Non-pigmented ciliary epithelial cell (primary cell): Measurements from ENCODE around the gene SGIP1.

Experiments
- DNase-seq: peaks from one replicate; pipeline ENCODE4 v3.0.0-alpha.2; 2010; ENCODE audit warnings: low read depth

The SGIP1 gene, protein sequence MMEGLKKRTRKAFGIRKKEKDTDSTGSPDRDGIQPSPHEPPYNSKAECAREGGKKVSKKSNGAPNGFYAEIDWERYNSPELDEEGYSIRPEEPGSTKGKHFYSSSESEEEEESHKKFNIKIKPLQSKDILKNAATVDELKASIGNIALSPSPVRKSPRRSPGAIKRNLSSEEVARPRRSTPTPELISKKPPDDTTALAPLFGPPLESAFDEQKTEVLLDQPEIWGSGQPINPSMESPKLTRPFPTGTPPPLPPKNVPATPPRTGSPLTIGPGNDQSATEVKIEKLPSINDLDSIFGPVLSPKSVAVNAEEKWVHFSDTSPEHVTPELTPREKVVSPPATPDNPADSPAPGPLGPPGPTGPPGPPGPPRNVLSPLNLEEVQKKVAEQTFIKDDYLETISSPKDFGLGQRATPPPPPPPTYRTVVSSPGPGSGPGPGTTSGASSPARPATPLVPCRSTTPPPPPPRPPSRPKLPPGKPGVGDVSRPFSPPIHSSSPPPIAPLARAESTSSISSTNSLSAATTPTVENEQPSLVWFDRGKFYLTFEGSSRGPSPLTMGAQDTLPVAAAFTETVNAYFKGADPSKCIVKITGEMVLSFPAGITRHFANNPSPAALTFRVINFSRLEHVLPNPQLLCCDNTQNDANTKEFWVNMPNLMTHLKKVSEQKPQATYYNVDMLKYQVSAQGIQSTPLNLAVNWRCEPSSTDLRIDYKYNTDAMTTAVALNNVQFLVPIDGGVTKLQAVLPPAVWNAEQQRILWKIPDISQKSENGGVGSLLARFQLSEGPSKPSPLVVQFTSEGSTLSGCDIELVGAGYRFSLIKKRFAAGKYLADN

DNA sequence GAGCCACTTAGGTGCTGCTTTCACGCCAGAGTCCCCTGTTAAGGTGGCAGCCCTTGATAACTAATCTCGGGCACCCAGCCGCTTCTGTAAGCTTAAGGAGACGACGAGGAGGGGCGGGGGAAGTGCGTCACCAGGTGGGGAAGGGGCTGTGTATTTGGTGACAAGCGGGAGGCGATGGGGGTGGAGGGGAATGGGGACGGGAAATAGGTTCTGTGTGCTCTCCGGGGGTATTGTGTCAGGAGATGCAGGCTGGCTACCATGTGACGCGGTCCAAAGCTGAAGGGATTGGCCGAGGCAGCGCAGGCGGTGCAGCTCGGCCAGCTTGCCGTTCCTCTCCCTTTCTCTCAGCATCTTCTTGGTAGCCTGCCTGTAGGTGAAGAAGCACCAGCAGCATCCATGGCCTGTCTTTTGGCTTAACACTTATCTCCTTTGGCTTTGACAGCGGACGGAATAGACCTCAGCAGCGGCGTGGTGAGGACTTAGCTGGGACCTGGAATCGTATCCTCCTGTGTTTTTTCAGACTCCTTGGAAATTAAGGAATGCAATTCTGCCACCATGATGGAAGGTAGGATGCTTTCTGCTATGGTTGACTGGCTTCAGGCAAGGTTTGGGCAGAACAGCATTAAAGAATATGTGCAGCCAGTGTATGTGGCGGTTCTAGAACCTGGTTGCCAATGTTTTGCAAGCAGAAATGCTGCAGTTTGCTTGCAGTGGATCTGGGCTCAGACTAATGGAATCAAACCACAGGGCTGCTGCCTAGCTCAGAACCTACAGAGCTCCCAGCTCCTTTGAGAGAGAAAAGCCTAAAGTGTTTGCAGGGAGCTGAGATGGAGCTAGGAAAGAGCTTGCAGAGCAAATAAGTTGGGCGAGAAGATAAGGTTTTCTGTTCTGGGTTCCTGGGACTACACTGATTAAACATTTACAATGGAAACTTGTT, at the start of gene SGIP1:
Gene SGIP1 (plus strand): TSS at position 350 of the 937 bp plus-strand sequence. CDS start 206 bp downstream, at position 556.
- no peak for DNase-seq

DNA sequence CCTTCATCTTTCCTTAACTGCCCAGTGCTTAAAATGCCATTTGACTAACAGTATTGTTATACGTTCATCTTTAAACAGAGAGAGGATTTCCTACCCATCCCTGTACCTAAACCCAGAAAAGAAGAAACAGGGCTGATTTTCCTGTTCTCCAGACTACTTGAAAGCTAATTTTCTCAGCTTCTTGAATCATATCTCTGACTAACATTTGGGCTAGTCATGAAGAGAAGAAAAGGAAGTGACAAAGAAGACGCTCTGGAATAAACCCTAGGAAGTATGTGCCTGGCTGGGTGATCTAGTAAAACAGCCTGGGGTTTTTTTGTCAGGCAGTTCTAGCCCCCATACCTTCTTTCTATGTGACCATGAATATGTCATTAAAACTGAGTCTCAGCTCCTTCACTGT, 44.8 kb upstream of the SGIP1 start:
- no peak for DNase-seq

DNA sequence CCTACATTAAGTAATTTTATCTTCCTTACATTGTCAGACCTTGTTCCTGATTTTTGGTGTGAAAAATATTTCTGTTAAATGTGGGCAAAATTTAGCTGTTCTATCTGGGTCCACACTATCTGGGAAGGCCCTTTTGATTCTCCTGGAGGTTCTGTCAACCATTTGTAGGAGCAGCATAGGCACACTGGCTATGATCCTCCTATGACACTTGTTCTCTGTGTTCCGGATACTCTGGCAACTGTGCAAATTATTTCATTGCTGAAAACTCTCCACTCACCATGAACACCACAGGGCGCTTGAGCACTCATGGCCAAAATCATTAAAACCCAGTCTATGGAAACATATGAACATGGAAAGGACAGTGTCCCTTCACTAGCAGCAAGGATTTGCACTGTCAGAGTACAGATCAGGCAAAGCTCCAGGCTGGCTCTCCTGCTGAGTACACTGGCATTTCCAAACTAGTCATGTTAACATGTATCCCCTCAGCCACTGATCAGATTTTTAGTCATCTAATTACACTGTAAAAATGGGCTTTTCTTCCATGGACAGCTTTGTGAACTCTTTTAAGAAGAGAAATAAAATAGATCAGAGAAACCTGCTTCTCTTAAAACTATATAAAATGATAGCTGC, 43.9 kb upstream of the SGIP1 start:
- no peak for DNase-seq

DNA sequence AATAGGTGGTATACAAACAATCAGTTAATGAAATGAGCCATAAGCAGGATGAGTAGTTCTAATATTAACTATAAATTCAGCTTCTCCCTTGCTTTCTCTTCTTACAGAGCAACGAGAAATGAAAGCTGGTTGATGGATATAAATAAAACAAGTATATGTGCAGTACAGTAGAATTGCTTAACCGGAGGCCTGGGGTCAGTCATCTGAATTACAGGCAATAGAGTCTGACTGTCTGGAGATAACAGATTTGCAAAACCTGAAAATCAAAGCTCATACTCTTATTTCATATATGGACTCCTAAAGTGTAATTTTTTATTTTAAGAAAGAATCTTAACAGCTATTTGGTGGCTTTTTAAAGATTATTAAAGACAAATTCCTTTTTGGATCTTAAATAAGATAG, 43.1 kb upstream of the SGIP1 start:
- DNase-seq, result no peak

DNA sequence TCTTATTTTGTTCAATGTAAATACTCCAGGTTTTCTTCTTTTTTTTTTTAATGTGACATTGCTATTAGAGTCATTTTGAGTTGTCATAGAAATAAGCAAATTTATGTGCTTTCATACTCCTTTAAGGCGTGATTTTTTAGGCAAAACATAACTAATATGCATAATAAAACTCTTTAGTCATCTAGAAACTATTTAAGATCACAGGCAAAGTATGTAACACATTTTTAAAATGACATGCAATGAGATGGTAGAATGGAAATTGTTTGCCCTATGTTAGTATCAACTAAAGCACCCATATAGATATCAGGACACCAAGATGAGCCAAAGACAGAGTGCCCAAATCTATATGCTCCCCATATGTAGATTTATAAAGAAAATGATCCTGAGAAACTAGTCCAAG, 41.5 kb upstream of the SGIP1 start:
- no peak for DNase-seq

DNA sequence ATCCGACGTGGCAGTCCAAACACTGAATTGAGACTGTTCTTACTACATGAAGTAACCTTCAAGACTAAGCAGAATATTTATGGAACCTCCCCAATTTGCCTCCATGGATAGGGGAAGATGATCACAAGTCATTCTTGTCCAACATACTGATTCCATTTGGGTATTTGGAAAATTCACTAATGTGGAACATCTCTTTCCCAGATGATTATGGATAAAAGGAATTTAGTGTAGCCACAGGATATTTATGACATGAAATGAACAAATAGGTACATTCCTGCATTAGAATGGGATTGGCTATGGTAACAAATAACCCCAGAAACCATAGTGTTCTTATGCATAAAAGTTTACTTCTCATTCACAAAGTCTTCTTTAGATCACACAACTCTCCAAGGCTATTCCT, 40.2 kb upstream of the SGIP1 start:
- no peak for DNase-seq

DNA sequence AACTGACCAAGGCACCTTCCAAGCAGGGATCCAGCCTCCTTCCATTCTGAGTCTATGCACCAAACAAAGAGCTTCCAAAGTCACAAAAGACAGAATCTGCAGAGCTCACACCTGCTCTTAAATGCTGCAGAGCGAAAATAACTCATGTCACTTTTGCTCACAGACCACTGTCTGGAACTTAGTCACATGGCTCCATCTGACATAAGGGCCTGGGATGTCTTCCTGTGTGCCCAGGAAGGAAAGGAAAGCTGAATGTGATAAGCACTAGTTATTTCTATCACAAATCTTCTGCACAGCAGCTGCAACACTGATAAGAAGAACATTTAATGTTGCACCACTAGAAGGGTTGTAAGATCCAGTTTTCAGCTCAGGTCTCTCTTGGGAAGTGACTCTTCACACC, 39.5 kb upstream of the SGIP1 start:
- no peak for DNase-seq

DNA sequence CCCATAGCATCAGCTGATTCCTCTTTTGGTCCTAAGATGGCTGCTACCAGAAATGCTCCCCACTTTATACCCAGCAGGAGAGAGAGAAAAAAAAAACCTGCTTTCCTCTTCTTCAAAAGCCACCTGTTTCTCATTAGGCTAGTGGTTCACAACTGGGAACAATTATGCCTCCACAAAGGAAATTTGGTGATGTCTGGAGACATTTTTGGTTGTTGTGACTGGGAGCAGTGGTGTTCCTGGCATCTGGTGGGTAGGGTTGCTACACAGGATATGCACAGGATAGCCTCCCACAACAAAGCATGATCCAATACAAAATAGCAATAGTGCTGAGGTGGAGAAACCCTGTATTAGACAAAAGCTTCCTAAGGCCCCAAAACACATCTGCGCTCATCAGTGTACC, 38.5 kb upstream of the SGIP1 start:
- DNase-seq, result no peak

DNA sequence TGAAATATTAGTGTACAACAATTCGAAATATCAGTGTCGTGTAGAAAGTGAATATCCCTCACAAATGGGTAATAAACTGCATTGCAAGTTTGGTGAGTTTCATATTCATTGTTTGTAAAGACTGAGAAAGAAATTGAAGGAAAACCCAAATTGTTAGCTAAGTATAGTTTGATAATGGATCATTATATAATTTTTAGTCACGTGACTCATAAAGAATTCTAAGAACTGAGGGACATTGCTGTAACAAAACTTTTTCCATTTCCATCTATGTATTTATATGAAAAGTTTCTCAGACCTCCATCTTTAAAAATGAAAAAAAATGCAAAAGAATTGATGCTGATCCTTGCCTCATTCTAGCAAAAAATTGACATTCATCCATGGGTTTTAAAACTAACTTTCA, 36.0 kb upstream of the SGIP1 start:
- no peak for DNase-seq

DNA sequence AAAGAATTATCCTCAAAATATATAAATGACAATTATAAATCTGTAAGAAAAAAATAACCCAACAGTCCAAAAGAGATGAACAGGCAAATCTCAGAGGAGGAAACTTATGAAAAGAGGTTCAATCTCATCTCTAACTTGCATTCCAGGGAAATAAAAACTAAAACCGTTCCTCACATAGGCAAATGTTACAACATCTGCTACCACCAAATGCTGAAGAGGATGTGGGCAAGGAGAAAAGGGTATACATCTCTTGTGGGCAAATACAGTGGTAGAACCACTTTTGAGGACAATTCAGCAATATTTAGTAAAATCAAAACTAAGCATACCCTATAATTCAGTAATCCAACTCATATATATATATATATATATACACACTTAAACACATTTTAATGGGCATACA, 33.7 kb upstream of the SGIP1 start:
- DNase-seq, result no peak

DNA sequence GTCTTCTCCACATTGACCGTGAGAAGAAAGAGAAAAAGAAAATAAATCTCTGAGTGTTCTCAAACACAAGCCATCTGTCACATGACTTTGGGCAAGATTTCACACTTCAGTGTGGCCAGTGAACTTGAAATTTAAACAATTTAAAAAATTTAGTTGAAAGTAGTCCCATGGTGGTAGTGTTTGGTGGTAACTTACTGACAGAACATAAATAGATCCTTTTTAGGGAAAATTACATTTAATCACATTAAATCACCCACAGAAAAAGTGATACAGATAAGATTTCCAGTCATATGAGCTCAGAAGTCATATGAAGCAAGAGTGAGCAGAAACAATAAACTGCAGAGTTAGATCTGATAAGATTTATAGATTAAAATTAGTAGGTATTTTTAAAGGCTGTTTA, 31.9 kb upstream of the SGIP1 start:
- DNase-seq, result no peak

DNA sequence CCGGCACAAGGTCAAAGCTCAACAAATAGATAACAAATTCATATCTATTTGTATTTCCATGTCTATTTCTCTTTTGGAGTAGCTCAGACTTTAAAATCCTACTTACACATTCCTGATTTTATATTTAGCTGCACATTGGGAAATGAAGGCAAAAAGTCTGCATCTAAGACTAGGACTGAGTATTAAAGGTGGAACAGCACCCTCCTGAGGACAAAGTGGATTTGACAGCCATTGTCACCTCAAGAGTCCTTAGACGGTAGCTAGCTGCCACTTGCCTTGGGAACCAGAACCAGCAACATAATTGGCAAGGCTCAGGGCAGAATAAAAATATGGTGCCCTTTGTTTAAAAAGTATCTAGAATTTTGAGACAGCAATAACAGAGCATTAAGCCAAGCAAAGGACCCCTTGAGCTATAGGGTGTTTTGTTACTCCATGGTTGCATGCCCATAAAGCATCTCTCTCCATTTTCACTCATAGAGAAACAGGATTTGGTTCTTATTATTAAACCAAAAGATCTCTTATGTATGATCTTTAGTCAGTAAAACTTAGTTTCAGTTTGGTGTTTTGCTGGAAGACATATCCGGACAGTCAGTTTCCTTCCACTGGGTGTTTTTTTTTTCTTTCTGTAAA, 30.0 kb upstream of the SGIP1 start:
- no peak for DNase-seq

DNA sequence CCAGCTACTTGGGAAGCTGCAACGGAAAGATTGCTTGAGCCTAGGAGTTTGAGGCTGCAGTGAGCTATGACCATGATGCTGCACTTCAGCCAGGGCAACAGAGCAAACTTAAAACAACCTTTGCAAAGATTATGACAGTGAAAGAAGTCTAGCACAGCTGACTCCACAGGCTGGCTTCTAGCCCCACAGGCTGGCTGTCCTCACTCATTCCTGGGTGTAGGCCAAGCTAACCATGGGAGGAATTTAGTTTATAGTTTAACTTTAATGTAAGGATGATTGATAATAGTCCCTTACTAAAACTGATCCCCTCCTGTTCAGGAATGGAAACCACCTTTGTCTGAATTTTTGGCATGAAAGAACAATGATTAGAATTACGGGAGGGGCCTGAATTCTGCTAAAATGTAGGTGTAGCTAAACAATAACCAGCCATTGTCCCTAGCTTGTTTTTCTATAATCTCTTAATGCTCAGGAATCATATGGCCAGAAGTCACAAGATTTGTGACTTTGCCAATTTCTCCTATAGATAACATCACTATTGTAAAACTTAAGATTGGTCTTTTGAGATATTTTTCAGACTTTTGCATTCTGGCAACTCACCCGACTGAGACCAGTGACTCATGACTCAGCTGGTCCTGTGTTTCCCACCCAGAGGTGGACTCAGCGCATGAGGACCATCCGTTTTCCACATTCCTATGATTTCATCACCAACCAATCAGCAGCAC, 28.1 kb upstream of the SGIP1 start:
- DNase-seq, result peak; percentile 83

DNA sequence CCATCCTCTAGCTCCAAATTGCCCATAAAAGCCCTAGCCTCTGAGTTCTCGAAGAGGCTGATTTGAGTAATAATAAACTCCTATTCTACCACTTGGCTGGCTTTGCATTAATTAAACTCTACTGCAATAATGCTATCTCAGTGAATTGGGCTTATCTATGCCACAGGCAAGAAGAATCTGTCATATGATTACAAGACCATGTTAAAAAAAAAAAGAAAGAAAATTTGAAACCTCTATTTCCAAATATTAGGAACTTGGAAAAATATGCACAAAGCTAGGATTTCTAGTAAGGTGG, 27.6 kb upstream of the SGIP1 start:
- DNase-seq, result no peak

DNA sequence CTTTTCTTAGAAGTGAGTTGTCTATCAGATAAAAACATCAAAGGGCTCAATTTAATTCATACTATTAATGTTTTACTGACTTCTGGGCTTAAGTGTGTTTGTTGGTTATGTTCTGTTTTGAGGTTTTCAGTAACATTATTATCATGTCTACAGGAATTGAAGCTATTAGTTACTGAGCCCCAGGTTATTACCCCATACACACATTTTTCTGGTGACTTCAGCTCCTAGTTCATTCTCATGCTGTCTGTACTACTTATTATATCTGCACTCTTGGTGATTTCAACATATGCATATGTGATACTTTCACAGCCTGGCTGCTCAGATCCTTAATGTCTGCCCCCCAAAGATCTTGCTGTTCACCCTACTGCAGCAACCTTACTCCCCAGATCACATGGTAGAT, 27.0 kb upstream of the SGIP1 start:
- DNase-seq, result no peak

DNA sequence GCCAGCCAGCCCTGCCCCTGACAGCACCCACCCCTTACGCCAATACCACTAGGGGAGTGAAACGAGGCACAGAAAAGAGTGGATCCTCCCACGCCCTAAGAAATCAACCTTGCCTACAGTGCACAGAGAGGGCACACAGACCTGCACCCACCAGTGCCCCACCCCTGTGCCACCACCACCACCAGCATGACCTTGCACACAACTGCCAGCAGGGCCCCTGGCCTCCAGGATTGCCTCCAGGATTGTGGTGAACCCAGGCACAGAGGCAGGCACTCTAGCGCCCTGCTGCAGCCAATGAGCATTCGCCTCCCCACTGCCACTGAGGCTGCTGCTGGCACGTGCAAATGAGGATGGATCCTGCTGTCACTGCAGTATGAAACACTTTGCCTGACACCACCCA, 23.5 kb upstream of the SGIP1 start:
- DNase-seq, result no peak

DNA sequence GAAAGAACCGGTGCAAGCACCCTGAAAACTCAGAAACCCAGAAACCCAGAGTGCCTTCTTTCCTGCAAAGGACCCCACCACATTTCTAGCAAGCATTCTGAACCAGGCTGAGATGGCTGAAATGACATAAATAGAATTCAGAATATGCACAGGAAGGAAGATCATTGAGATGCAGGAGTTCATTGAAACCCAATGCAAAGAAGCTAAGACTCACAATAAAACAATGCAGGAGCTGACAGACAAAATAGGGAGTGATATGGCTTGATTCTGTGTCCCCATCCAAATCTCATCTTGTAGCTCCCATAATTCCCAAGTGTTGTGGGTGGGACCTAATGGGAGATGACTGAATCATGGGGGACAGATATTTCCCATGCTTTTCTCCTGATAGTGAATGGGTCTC, 22.8 kb upstream of the SGIP1 start:
- DNase-seq, result no peak

DNA sequence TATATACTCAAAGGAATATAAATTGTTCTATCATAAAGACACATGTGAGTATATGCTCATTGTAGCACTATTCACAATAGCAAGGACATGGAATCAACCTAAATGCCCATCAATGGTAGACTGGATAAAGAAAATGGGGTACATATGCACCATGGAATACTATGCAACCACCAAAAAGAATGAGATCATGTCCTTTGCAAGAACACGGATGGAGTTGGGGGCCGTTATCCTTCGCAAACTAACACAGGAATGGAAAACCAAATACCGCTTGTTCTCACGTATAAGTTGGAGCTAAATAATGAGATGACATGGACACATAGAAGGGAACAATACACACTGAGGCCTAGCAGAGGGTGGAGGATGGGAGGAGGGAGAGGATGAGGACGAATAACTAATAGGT, 16.0 kb upstream of the SGIP1 start:
- no peak for DNase-seq

DNA sequence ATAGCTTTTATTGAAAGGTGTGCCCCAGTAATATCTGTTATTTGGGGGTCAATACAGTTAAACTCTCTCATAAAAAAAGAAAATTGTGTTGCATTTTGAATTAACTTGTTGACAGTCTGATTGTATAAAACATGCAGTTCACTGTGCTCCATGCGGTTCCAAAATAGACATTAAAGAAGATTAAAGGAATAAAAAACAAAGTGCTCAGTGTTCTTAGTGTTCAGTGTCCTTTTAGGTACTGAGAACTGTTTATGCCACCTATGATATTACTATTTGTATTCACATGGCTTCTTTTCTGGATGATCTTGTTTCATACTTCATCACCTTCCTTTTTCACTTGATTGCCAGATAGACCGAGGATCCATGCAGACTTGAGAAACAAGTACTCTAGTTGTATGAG, 15.3 kb upstream of the SGIP1 start:
- DNase-seq, result no peak

DNA sequence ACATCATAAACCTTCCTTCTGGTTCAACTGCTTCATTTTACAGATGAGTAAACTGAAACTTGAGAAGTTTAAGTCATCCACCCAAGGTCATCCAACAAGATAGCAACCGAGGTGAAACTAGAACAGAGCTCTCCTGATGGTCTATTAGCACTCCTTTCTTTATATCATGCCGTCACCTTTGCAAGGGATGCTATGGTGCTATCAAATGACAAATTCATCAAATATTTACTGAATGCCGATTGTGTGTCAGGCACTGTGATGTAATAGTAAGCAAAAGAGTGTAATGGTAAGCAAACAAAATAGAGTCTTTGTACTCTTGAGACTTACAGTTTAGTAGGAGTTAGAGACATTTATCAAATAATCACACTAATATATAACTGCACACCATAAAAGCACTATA, 14.0 kb upstream of the SGIP1 start:
- no peak for DNase-seq

DNA sequence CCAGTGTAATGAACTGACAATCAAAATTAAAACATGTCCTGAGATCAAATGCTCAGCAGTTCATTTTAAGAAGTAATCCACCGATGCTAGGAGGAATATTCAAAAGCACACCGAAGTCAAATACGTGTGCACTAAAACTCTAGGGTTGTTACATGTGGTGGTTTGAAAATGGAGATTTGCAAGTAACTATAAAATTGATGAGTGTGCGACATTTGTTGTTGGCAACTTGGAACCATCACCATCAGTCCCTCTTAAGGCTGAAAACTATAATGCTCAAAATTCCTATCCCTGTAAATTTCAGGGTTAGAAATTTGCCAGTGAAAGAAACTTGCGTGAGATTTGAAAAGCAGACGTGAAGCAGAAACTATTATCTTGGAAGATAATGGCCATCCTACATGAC, 13.3 kb upstream of the SGIP1 start:
- no peak for DNase-seq
